GM12878 (cell line): ENCODE results near the gene HTRA2. TPM values are rescaled to one million over a fixed set of nuclear protein-coding genes. Genes with fewer than 3 reads are reported as not detected.
A peak's percentile ranks its signal among the peaks of the same experiment; 100 is the strongest.

Source experiments
- ATAC-seq: fragments of 200-7000 bp; cut with Tn5 transposase; 3 replicates; pipeline ENCODE4 v1.9.1; 2020; ENCODE audit warnings: mild to moderate bottlenecking, moderate library complexity
- BruUV-seq: library from RNA; stranded (reverse); fragments of 400-500 nt; replicated peaks from 2 replicates; lab custom pipeline; 2021; lab: Mats Ljungman, UMichigan
- CTCF ChIA-PET: fragments of 300-600 bp; sonication (Branson Sonifier 250); formaldehyde crosslinking; extraction: SDS; loops from one replicate; lab custom pipeline; 2021; ENCODE audit warnings: inconsistent platforms; lab: Yijun Ruan, JAX
- POLR2A ChIA-PET: fragments of 350-600 bp; formaldehyde crosslinking; extraction: SDS; loops from one replicate; lab custom pipeline; 2021; ENCODE audit warnings: inconsistent platforms; lab: Charles Lee
- RAD21 ChIA-PET: fragments of 300-600 bp; sonication (Branson Sonifier 250); formaldehyde crosslinking; loops from one replicate; lab custom pipeline; 2023; ENCODE audit warnings: antibody characterized with exemption; ENCODE audit not compliant: unreplicated experiment; lab: Charles Lee
- SMC1A ChIA-PET: fragments of 300-600 bp; sonication (Branson Sonifier 250); formaldehyde crosslinking; loops from one replicate; lab custom pipeline; 2023; ENCODE audit not compliant: unreplicated experiment, uncharacterized antibody; lab: Charles Lee
- DNase-seq: peaks from one replicate; pipeline ENCODE4 v3.0.0-alpha.2; 2011; ENCODE audit warnings: low read depth, low spot score
- FAIRE-seq: peaks from 3 replicates; lab custom pipeline; 2011; peaks lifted over from hg19 to GRCh38; lab: Jason Lieb, UNC
- H2AFZ ChIP-seq: 2 replicates; pipeline ENCODE4 v1.6.0; 2011; ENCODE audit warnings: low read depth, low read length, control low read depth; ENCODE audit not compliant: control insufficient read depth
- H3K27ac ChIP-seq: 2 replicates; pipeline ENCODE4 v1.5.1; 2011; ENCODE audit warnings: control low read depth; ENCODE audit not compliant: control insufficient read depth, insufficient read depth
- H3K27me3 ChIP-seq, 2 experiments: replicated peaks in 1 of 2; 2 replicates each; pipeline versions ENCODE4 v1.6.0 to v1.6.1; 2011; ENCODE audit warnings: low read length in 1 of 2; ENCODE audit not compliant: control insufficient read depth in 2 of 2, insufficient read depth in 2 of 2
- H3K36me3 ChIP-seq, 2 experiments: 2 replicates each; pipeline ENCODE4 v1.5.1; 2011; ENCODE audit warnings: low read length in 1 of 2; ENCODE audit not compliant: control insufficient read depth in 2 of 2, insufficient read depth in 2 of 2
- H3K4me1 ChIP-seq: 2 replicates; pipeline ENCODE4 v1.6.1; 2011; ENCODE audit warnings: mild to moderate bottlenecking, low read length, moderate library complexity, mixed read lengths; ENCODE audit not compliant: control insufficient read depth, insufficient read depth
- H3K4me2 ChIP-seq: 2 replicates; pipeline ENCODE4 v1.6.0; 2011; ENCODE audit warnings: control low read depth; ENCODE audit not compliant: control insufficient read depth, insufficient read depth
- H3K4me3 ChIP-seq: fragments of 200-600 bp; sonication (generic); 2 replicates; pipeline ENCODE4 v1.5.1; 2016
- H3K79me2 ChIP-seq: 2 replicates; pipeline ENCODE4 v1.6.0; 2011; ENCODE audit warnings: low read length; ENCODE audit not compliant: control insufficient read depth, insufficient read depth
- H3K9ac ChIP-seq: 2 replicates; pipeline ENCODE4 v1.8.0; 2011; ENCODE audit warnings: low read length, control low read depth, mixed read lengths; ENCODE audit not compliant: control insufficient read depth, insufficient read depth
- H3K9me3 ChIP-seq: replicated peaks from 3 replicates; pipeline ENCODE4 v1.5.1; 2011; ENCODE audit warnings: mild to moderate bottlenecking, low read length; ENCODE audit not compliant: control insufficient read depth, insufficient read depth
- H4K20me1 ChIP-seq: 2 replicates; pipeline ENCODE4 v1.6.0; 2011; ENCODE audit not compliant: control insufficient read depth, insufficient read depth
- EZH2 ChIP-seq: IDR thresholded peaks from 2 replicates; pipeline ENCODE4 v1.6.1; 2012; ENCODE audit warnings: low read depth, mild to moderate bottlenecking, control low read depth, inconsistent platforms, low read length, borderline replicate concordance; ENCODE audit not compliant: control insufficient read depth
- MTA2 ChIP-seq: fragments of 450-650 bp; IDR thresholded peaks from 2 replicates; pipeline ENCODE4 v1.6.1; 2016; ENCODE audit warnings: low read depth, mild to moderate bottlenecking, moderate library complexity
- POLR2A ChIP-seq: IDR thresholded peaks from 2 replicates; pipeline ENCODE4 v1.6.1; 2011; ENCODE audit warnings: low read depth, mild to moderate bottlenecking, low read length
- SUZ12 ChIP-seq: fragments of 200-600 bp; sonication (generic); IDR thresholded peaks from one replicate; pipeline ENCODE4 v1.6.1; 2018; ENCODE audit warnings: antibody characterized with exemption, mild to moderate bottlenecking; ENCODE audit not compliant: unreplicated experiment
- ZBED1 ChIP-seq: IDR thresholded peaks from 2 replicates; pipeline ENCODE4 v1.6.1; 2016; ENCODE audit warnings: borderline replicate concordance
- WGBS: methylation state at CpG from one replicate; pipeline ENCODE4 v1.1.6; 2016; ENCODE audit warnings: low lambda C conversion rate; ENCODE audit not compliant: insufficient replicate concordance, insufficient coverage; ENCODE audit errors: missing lambda C conversion rate; 5-methylcytosine and 5-hydroxymethylcytosine counted together
- in situ Hi-C: fragments of 300-500 bp; cut with MboI; formaldehyde crosslinking; loops from 9 replicates; pipeline ENCODE4 v1.14.3; 2018; ENCODE audit warnings: mixed read lengths
- intact Hi-C: fragments of 100-400 bp; cut with micrococcal nuclease; formaldehyde crosslinking; loops from one replicate; pipeline ENCODE4 v1.14.2; 2022; ENCODE audit not compliant: unreplicated experiment
- polyA plus RNA-seq, 11 experiments: library from polyadenylated mRNA; depleted of rRNA in 4 of 11; unstranded in 6 of 11; stranded (reverse) in 5 of 11; fragments of >200 nt; fragmentation: Nextera tagmentation in 4 of 11; fragmentation: Illumina TruSeq in 1 of 11; extraction: Ambion mirVana in 4 of 11; extraction: Trizol in 1 of 11; gene quantifications; 1 replicate in 1 of 11; 2 replicates in 10 of 11; pipeline versions ENCODE4 v1.2.1 to v1.2.3, GENCODE V29; 2011 to 2016; ENCODE audit warnings: inconsistent platforms in 2 of 11, missing spikeins in 2 of 11, low read depth in 1 of 11
- total RNA-seq, 4 experiments: library from RNA; depleted of rRNA in 3 of 4; stranded (reverse); fragments of >200 nt in 3 of 4; fragmentation: Illumina TruSeq in 1 of 4; extraction: Trizol in 1 of 4; gene quantifications; 2 replicates each; pipeline versions ENCODE4 v1.2.1 to v1.2.3, GENCODE V29; 2013 to 2021

HTRA2 gene
- total and polyA plus RNA-seq, 10 of the 15 experiments (the other 5 are each of a cell fraction or from before 2014, with no cell fraction given), result 42.3 to 73.9 (median 54.6) TPM

- ChIA-PET POLR2A (interaction anchor here (0.9 kb wide), 1 partner anchor 78 kb away, joined by 3 read pairs; no protein-coding TSS in a partner anchor), CTCF (interaction anchor here (0.6 to 13.9 kb wide), 3 partner anchors 15 to 88 kb away, joined by 3 to 231 read pairs (median 4); partner anchors contain the start of genes CCDC142 and TTC31), RAD21 (no interaction called here), SMC1A (interaction anchor here (1.3 to 7.0 kb wide), 2 partner anchors 59 to 88 kb away, joined by 3 to 71 read pairs; no protein-coding TSS in a partner anchor)
- no peak overlapping the region for H2AFZ ChIP-seq
- H3K36me3 ChIP-seq, result no peaks in the 10 kb centered on the region; a peak in 2 of 4 replicates
- H3K9ac ChIP-seq, result no peak overlapping the region
- peaks cover 15% of the 10 kb centered on the region for H3K4me1 ChIP-seq
- no peak for FAIRE-seq
- TF ChIP-seq ZBED1 (peak; percentile 57; the same call in 1 of the 2 replicates), SUZ12 (peak; percentile 89), MTA2 (no peak), POLR2A (peak; percentile 43; the same call in 1 of the 2 replicates), EZH2 (0 out of 2 replicates have a peak, but pooled peaks have one; percentile 87)
- peak overlapping the region; percentile 46 for H3K4me2 ChIP-seq
- 28% methylated on average over 41 of the region's 41 CpGs for WGBS
- no peak for DNase-seq
- H3K27ac ChIP-seq, result no peak overlapping the region
- H3K9me3 ChIP-seq, result no peaks in the 10 kb centered on the region
- ATAC-seq, result peak; percentile 3; the same call in 1 of the 3 replicates
- H4K20me1 ChIP-seq, result no peaks in the 10 kb centered on the region
- in situ Hi-C loops (no loop called here), intact Hi-C loops (no loop called here)
- peaks cover 15 to 25% of the 10 kb centered on the region in 2 experiments; a peak in 3 of 4 replicates for H3K27me3 ChIP-seq
- no TSS peak for BruUV-seq
- peak overlapping the region; percentile 57; the same call in 1 of the 2 replicates for H3K4me3 ChIP-seq
- H3K79me2 ChIP-seq, result no peaks in the 10 kb centered on the region
Measured at GRCh38 chr2:74498500-74499266, 31.1 kb upstream of the HTRA2 start.
